HG02840 (cell line): Measurements from ENCODE around the gene NID1.
"Not testable (repeated sequence)": the region's sequence is repeated elsewhere in the genome, so short reads cannot be mapped to it uniquely, and the experiment has no call there.

Source experiments
- ATAC-seq: cut with Tn5 transposase; IDR thresholded peaks from one replicate; pipeline ENCODE4 v1.9.1; 2021; ENCODE audit warnings: mild to moderate bottlenecking, moderate library complexity, moderate number of reproducible peaks; ENCODE audit not compliant: unreplicated experiment, low FRiP score

Gene NID1

DNA sequence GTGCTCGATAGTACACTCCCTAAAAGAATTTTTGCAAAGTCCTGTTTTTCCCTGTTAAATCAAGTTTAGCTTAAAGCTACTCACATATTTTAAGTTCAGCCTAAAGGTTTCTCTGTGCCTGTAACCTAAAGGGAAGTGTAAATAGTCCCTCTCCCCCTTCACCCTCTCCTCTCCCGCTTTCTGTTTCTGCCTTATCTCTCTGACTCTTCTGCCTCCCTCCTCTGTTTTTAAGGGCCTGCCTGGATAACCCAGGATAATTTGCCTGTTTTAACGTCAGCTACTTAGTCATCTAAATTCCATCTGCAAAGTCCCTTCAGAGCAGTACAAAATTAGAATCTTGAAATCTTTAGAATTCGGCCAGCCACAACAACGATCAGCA is 92.6 kb downstream of the NID1 start:
- ATAC-seq = peak; percentile 12

DNA sequence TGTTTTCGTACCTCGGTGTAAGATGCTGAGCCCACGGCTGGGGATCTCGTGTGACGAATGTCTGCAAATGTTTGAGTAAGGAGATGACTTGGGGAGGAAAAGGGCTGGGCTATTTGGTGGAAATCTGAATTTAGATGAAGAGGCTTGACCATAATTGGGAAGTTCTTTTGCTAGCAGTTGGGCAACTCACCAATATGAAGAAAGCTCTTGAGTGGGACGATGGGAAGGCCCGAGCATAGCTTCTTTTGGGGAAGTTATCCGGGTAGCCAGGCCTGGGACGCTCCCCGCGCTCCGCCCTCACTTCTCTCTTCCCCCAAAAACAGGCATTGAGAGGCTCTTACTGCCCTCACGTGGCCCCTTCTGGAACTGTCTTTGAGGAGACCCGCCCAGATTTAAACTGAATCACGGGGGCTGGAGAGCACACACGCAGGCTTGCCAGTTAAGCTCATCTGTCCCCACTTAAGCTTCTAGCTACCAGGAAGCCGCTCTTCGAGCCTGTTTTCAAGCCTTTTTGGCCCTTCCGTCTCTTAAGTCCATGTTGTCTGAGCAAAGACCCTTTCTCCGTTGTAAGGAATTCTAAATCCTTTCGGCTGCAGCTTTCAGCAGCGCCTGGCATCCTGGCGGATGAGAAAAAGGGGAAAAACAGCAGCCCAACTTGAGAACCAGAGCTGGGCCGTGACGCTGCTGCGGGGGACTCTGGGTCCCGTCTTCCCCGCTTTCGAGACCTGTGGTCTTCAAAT is 93.1 kb downstream of the NID1 start:
- peak; percentile 95 for ATAC-seq

DNA sequence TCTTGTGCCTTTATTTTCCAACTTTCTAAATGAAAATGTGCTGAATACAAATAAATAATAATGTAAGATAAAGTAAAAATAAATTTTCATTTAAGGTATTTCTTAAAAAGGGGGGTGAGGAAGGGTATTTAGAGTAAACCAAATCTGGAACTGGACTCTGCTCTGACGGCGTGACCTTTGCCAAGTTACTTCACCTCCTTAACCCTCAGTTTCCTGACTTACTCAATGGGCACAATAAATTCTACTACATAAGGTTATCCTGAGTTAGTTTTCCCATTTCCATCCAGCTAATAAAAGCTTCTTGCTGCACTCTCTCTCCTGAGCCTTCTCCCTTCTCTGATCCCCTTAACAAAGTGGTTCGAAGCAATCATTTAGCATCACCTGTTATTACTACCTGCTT is 93.9 kb downstream of the NID1 start:
- ATAC-seq = no peak

DNA sequence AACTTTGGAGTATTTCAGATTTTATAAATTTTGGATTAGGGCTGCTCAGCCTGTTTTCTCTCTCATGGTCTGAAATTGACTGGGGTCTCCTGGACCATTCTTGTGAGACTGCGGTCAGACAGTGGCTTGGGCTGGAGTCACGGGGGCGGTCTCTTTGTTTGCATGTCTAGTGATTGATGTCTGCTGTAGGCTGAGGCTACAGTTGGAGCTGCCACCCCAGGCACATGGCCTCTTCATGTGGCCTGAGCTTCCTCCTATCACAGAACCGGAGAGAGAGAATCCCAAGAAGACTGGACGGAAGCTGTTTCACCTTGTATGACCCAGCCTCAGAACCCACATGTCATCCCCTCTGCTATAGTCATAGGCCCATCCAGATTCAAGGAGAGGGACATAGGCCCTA is 96.1 kb downstream of the NID1 start:
- ATAC-seq = no peak

DNA sequence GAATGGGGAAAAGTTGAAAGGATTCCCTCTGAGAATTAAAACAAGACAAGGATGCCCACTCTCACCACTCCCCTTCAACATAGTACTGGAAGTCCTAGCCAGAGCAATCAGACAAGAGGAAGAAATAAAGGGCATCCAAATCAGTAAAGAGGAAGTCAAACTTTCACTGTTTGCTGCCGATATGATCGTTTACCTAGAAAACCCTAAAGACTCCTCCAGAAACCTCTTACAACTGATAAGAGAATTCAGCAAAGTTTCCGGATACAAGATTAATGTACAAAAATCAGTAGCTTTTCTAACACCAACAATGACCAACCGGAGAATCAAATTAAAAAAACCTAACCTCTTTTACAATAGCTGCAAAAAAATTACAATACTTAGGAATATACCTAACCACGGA is 98.8 kb downstream of the NID1 start:
- not testable (repeated sequence) for ATAC-seq

DNA sequence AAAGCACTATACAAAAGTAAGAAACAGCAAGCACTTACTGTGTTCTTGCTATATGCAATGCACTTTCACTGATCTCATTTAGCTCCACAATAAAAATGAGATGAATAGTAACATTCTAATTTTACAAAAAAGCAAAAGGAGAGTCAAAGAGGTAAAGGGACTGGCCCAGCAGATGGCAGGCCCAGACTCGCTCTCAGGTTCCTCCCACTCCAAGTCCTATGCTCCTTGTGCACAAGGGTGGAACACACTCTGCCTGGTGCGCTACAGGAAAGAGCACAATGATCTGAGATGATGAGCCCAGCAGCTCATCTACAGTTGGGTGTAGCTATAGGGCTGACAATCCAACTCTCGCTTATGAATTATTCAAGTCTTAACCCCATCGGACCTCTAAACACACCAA is 104.1 kb downstream of the NID1 start:
- no peak for ATAC-seq

DNA sequence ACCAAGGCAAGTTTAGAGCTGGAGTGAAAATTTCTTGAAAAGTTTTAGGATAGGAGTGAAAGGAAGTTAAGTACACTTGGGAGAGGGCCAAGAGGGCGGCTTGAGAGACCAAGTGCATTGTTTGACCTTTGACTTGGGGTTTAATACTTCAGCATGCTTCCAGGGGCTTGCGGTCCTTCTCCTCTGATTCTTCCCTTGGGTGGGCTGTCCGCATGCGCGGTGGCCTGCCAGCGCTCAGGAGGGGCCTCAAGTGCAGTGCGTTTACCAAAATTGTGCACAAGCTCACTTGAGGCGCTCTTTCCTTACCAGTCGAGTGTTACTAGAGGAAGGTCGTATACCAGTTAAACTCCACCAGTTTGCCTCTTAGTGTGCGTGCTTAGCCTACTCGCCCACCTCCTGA is 106.9 kb downstream of the NID1 start:
- ATAC-seq = no peak

DNA sequence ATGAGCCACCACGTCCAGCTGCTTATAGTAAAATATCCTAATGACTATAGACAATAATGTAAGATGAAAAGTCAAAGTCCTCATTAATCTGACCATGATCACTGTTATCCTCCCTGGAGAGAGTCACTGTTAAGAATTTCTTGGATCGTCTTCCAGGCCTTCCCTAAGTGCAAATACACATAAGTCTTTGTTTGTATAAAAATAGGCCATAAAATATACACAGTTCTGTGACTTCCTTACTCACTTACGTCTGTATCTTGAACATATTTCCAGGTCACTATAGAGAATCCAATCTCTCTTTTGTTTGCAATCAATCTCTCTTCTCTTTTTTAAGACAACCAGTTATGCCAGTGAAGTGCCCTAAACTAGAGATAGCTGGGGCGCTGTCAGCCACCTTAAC is 109.1 kb downstream of the NID1 start:
- no peak for ATAC-seq

DNA sequence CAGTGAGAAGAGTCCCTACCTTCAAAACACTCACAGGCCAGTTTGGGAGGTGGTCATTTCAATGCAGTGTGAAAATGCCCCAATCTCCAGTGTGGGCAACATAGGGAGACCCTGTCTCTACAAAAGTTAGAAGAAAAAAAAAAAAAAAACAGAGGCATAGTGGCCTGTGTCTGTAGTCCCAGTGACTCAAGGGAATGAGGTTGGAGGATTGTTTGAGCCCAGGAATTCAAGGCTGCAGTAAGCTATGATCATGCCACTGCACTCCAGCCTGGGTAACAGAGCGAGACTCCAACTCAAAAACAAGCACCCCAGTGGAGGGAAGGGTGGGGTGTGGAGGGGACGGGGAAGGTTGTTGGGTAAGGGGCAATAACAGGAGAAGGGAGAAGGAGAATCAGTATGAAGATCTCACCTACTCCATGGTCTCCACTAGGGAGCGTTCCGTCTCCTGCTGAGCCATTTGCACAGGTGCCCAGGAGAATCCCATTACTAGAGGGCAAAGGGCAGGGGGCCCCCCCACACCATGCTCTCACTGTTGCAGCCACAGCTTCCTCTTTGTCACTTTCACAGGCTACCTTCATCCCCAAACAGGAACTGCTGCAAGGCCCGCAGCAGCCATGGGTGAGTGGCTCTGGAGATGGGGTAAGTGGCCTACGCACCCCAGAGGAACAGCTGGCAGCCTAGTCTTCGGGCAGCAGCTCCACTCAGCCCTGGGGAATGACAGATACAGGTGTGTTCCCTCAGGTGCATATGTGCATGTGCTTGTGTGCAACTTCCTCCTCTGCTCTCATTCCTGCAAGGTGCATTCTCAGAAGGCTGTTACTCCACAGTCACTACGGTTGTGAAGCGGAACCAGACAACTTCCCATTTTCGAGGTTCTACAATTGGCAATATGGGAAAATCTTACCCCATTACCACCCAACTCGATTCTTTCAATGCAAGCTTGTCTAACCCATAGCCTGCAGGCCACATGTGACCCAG is 110.3 kb downstream of the NID1 start:
- peak; percentile 86 for ATAC-seq

DNA sequence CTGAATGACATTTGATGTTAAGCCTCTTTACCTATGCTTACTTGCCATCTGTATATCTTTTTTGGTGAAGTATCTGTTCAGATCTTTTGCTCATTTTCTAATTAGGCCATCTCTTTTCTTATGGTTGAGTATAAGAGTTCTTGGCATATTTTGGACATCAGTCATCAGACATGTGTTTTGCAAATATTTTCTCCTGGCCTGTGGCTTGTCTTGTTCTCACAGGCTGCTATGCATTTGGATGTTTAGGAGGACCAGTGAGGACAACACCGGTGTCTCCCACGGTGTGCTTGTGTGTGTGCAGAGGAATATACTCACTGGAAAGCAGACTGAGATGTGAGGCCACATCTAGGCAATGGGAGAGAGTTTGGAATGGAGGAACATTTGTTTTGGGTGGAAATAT is 111.1 kb downstream of the NID1 start:
- no peak for ATAC-seq

DNA sequence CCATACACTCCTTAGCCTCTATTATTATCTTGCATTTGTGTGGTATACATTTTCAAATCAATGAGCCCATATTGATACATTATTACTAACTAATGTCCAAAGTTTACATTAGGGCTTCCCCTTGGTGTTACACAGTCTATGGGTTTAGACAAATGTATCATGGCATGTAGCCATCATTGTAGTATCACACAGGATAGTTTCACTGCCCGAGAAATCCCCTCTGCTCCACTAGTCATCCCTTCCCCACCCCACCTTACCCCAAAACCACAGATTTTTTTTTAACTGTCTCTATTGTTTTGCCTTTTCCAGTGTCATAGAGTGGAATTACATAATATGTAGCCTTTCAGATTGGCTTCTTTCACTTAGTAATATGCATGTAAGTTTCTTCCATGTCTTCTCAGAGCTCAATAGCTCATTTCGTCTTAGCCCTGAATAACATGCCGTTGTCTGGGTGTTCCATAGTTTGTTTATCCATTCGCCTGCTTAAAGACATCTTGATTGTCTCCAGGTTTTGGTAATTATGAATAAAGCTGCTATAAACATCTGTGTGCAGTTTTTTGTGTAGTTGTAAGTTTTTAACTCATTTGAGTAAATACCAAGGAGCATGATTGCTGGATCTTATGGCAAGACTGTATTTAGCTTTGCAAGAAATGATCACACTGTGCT is 111.8 kb downstream of the NID1 start:
- ATAC-seq = no peak

DNA sequence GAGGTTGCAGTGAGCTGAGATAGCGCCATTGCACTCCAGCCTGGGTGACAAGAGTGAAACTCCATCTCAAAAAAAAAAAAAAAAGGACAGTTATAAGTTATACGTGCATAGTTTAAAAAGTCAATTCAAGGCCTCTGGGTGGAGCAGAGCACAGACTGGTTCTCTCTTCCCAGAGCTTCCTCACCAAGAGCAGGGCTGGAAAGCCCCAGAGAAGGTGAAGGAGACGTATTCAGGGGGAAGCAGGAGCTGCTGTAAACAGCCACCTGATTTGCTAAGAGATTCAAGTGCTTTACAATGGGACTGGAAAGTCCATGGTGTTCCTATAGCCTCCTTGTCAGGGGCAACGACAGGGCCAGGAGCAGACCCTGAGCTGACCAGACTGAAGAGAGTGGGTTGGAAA is 113.2 kb downstream of the NID1 start:
- ATAC-seq = no peak

DNA sequence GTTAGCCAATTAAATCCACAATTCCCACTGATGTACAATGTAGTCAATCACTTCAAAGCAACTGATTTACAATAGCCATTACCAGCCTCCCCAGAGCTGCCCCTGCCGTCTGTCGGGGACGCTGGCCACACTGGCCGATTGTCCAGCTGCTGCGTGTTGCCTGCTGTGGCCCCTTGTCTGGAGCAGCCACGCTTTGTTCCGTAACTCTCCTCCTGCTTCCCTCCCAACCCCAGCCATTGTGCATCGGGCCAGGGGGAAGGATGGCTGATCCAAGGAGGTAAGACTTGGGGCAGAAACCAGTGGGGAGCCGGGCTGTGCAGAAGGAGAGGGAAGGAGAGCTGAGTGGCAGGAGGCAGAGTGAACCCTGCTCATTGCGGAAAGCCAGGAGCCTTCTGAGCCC is 114.6 kb downstream of the NID1 start:
- no peak for ATAC-seq

DNA sequence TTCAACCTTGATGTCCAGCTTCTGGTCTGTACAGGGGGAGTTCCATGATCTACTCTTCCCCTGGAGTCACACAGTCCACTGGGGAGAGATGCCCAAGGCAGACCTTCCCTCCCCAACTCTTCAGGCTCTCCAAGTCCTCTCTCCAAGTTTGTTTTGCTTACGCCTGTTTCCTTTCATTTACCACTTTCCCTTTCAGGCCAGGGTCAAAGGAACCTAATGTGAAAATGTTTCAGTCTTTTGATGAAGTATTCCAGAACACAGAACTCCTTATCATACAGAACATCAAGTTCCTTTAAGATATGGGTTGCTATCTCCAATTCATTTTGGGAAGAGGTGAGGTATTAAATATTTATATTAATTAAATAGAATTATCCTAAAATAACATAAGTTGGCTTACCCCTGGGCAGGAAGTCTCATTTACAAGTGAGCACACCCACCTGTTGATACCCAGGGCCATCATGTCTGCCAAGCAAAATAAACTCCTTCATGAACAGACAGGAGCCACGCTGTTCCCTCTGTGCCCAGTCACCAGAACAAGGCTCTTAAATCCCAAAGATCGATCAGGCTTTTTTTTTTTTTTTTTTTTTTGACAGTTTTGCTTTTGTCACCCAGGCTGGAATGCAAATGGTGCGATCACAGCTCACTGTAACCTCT is 116.0 kb downstream of the NID1 start:
- ATAC-seq = no peak

DNA sequence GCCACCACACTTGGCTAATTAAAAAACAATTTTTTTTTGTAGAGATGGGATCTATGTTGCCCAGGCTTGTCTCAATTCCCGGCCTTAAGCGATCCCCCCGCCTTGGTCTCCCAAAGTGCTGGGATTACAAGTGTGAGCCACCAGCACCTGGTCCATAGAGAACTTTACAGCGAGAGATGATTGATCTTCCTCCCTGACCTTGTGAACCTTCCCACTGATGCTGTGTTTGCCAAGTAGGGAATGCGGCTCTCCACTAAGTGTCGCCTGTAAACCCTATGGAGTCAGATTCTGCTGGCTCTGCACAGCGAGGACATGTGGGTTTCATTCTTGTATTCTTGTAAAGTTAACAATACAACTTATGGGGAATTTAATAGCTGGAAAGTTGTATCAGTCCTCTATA is 116.9 kb downstream of the NID1 start:
- ATAC-seq = no peak

DNA sequence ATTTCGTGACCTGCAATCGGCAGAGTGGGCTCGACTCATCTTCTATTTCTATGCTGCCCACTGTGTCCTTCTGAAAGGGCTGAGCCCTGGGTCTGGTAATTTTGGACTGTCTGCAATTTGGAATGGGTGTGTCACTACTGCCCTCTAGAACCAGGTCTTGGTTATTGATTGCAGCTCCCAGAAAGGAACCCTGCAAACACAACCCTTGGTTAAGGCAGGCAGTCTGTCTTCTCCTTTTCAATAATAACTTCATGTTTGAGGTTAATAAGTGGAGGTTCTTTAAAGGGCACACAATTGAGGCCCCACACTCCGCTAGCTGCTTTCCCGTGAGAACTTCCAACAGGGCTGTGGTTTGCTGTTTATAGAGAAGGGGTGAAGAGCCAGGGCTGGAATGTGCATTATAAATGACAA is 118.3 kb downstream of the NID1 start:
- ATAC-seq = peak; percentile 28

DNA sequence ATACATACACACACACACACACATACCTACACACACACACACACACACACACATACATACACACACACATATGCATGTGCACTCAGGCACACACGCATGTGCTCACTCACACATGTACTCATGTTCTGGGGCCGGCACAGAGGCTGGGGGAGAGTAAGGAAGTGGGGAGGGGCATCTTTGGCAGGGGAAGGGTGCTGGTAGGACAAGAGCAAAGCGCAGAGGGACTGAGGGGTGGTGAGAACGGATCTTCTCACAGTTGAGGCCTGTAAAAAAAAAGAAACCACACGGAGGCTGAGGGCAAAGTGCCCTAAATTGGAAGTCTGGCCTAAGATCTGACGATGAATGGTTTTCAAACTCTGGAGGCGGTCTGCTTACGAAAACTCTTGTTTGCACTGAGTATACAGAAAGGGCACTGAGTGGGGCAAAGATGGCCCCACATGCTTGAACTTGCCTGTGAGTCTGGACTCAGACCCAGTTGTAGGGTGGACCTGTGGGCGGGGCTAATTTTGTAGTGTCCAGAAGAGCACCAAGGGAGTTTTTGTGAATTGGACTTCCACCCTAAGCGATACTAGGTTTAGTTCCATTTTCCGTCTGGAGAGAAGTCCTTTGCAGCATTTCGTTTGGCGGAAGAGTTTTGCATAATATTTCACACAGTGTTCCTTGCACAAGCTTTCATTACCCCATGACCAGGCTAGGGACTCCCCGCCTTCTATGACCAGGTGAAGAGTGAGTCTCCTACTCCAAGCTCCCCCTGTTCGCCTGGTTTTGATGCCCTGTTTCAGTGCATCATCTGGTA is 118.9 kb downstream of the NID1 start:
- ATAC-seq = peak; percentile 73

DNA sequence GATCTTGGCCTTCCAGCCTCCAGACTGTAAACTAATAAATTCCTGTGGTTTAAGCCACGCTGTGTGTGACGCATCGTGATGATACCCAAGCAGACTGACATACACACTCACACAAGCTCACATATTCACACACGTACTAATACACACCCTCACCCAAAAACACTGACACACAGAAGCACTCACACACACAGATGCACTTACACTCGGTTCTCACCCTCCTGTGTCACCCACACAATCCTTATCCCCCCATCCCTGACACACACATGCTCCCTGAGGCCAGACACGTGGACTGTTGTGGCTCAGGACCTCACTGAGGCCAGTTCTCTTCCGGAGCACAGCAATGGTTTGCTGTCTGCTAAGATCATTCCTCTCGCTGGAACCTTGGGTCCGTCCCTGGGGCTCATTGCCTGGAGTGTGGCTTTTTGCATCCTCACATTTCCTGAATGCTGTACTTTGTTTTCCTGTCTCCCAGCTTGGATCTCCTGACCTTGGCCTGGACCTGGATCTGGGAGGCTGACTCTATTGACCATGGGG is 121.2 kb downstream of the NID1 start:
- no peak for ATAC-seq

DNA sequence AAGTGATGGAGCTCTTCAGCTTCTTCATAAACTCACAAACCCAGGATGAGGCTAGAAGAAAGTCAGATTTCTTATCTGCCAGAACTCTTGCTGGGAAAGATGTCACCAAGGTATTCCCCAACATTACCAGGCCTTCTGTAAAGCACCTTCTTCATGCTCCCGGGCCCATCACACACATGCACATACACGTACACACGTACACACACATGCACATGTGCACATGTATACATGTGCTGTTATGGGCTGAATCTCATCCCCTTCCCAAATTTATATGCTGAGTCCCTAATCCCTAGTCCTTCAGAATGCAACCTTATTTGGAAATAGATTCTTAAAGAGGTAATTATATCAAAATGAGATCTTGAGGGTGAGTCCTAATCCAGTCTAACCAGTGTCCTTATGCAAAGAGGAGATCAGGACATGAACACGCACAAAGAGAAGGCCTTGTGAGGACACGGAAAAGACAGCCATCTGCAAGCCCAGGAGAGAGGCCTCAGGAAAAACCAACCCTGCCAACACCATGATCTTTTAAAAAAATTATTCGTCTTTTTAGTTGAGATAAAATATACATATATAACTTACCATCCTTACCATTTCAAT is 121.8 kb downstream of the NID1 start:
- ATAC-seq = no peak
